ENCODE results near the gene NEXMIF. TPM values are rescaled to one million over a fixed set of nuclear protein-coding genes. Genes with fewer than 3 reads are reported as not detected.

Gene NEXMIF
- total and polyA plus RNA-seq, 9 of the 15 experiments (the other 6 are each of a cell fraction or from before 2014, with no cell fraction given) = not detected

DNA sequence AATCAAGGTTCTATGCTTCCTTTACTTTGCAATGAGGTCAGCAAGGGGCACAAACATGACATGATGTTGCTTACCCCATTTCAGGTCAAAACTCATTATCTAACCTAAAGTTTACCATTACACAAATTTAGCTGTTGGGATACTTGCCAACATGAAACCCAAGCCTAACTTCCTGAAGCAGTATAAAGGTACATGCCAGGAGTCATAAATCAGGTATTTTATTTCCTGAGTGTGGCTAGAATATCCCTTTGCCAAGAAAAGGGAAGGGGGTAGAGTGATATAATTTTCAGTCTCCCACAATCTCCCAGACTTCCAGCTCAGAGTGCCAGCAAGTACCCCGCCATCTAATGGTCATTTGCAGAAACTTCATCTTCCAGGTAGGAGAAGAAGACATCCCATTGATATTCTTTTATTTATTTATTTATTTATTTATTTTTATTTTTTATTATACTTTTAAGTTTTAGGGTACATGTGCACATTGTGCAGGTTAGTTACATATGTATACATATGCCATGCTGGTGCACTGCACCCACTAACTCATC is 136.6 kb downstream of the NEXMIF start:
- no peaks in the 10 kb centered on the region for H3K9me1 ChIP-seq (ENCODE audit: control insufficient read depth, insufficient read depth, low read length)
- H3K79me2 ChIP-seq (ENCODE audit: control insufficient read depth, insufficient read depth, low read length) = no peaks in the 10 kb centered on the region
- H3K9ac ChIP-seq (ENCODE audit: insufficient read depth in 1 of 2, low read depth in 2 of 2, low read length in 2 of 2) = no peak overlapping the region
- H4K20me1 ChIP-seq (replicated peaks; ENCODE audit: control insufficient read depth, insufficient read depth, low read length) = no peaks in the 10 kb centered on the region
- BruUV-seq (replicated peaks) = no TSS peak
- ChIA-PET CTCF (ENCODE audit: low intra/inter-chr PET ratio) (no interaction called here), POLR2A (no interaction called here)
- intact Hi-C loops (cut with micrococcal nuclease) (no loop called here), in situ Hi-C loops (cut with MboI) (no loop called here)
- H3K4me1 ChIP-seq (replicated peaks in 1 of 2; ENCODE audit: control insufficient read depth in 2 of 2, insufficient read depth in 2 of 2, low read length in 2 of 2) = no peaks in the 10 kb centered on the region
- H3K27ac ChIP-seq (ENCODE audit: extremely low read depth, low read depth, low read length) = no peak overlapping the region
- TF ChIP-seq FIP1L1 (IDR thresholded peaks at IDR 0.05; ENCODE audit: low read depth, low read length, poor library complexity, severe bottlenecking) (no peak), ZSCAN29 (IDR thresholded peaks at IDR 0.05) (no peak), YBX1 (IDR thresholded peaks at IDR 0.05) (no peak), ZNF57 (CRISPR knock-in tag; IDR thresholded peaks at IDR 0.05) (no peak), PHF8 (IDR thresholded peaks at IDR 0.05; ENCODE audit: borderline replicate concordance, low read length) (no peak), HDAC1 (IDR thresholded peaks at IDR 0.05) (no peak), ZNF583 (CRISPR knock-in tag; IDR thresholded peaks at IDR 0.05) (no peak), BRF2 (IDR thresholded peaks at IDR 0.05; ENCODE audit: borderline replicate concordance, insufficient read depth, insufficient read length) (no peak), ZNF695 (CRISPR knock-in tag; IDR thresholded peaks at IDR 0.05) (no peak)
- TF ChIP-seq, protein P1, sequence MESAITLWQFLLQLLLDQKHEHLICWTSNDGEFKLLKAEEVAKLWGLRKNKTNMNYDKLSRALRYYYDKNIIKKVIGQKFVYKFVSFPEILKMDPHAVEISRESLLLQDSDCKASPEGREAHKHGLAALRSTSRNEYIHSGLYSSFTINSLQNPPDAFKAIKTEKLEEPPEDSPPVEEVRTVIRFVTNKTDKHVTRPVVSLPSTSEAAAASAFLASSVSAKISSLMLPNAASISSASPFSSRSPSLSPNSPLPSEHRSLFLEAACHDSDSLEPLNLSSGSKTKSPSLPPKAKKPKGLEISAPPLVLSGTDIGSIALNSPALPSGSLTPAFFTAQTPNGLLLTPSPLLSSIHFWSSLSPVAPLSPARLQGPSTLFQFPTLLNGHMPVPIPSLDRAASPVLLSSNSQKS (CRISPR knock-in tag; IDR thresholded peaks at IDR 0.05) = no peak
- H3K36me3 ChIP-seq (ENCODE audit: control insufficient read depth, insufficient read depth, low read length) = no peaks in the 10 kb centered on the region
- H3K4me3 ChIP-seq = no peak overlapping the region
- no peaks in the 10 kb centered on the region for H3K27me3 ChIP-seq (ENCODE audit: control insufficient read depth in 2 of 2, insufficient read depth in 2 of 2, low read length in 2 of 2)
- DNase-seq (ENCODE audit: extremely low read depth in 1 of 4, low spot score in 3 of 4) (peak in 2 of 4 experiments; percentile 0 to 2), ATAC-seq (no peak), FAIRE-seq (no peak)
- H2AFZ ChIP-seq (ENCODE audit: low read depth, low read length) = no peak overlapping the region
- WGBS (ENCODE audit: insufficient coverage, low coverage, missing lambda C conversion rate) = no CpG with 5 or more reads among the region's 1 CpG
- no peaks in the 10 kb centered on the region for H3K9me3 ChIP-seq (replicated peaks; ENCODE audit: control insufficient read depth, insufficient read depth, low read depth, low read length)
- no peak overlapping the region for H3K4me2 ChIP-seq (ENCODE audit: insufficient read depth, low read length)

Measured in K562 (cell line).